Liver (tissue), 9 donors: ENCODE measurements around the gene CARTPT. TPM values are rescaled to one million over a fixed set of nuclear protein-coding genes. Genes with fewer than 3 reads are reported as not detected.

ENCODE experiments used
- DNase-seq: peaks from one replicate; pipeline ENCODE4 v3.0.0-alpha.2; 2017; ENCODE audit warnings: low spot score
- H3K27ac ChIP-seq, 2 donors: one replicate each; pipeline ENCODE4 v1.7.0; 2013; ENCODE audit warnings: inconsistent platforms in 2 of 2, low read length in 2 of 2, control low read depth in 1 of 2, low read depth in 1 of 2, mild to moderate bottlenecking in 1 of 2
- H3K27me3 ChIP-seq, 4 donors: one replicate each; pipeline versions ENCODE4 v1.6.1 to v1.7.0; 2013; ENCODE audit warnings: low read length in 3 of 4, inconsistent platforms in 1 of 4, mild to moderate bottlenecking in 1 of 4, moderate library complexity in 1 of 4; ENCODE audit not compliant: control insufficient read depth in 4 of 4, insufficient read depth in 4 of 4
- H3K36me3 ChIP-seq, 4 donors: one replicate each; pipeline versions ENCODE4 v1.6.1 to v1.7.0; 2013; ENCODE audit warnings: low read length in 3 of 4, mild to moderate bottlenecking in 3 of 4, low read depth in 1 of 4, moderate library complexity in 1 of 4; ENCODE audit not compliant: control insufficient read depth in 4 of 4, insufficient read depth in 3 of 4
- H3K4me1 ChIP-seq, 4 donors: one replicate each; pipeline versions ENCODE4 v1.6.1 to v1.7.0; 2013; ENCODE audit warnings: low read length in 3 of 4, mild to moderate bottlenecking in 3 of 4, moderate library complexity in 1 of 4; ENCODE audit not compliant: control insufficient read depth in 4 of 4, insufficient read depth in 4 of 4
- H3K4me3 ChIP-seq, 3 donors: one replicate each; pipeline versions ENCODE4 v1.6.1 to v1.7.0; 2013; ENCODE audit warnings: low read length in 3 of 3, control low read depth in 1 of 3, low read depth in 1 of 3, mild to moderate bottlenecking in 1 of 3
- H3K9ac ChIP-seq, 2 donors: one replicate each; pipeline ENCODE4 v1.7.0; 2013; ENCODE audit warnings: low read length in 2 of 2, mild to moderate bottlenecking in 2 of 2, moderate library complexity in 2 of 2, control low read depth in 1 of 2, low read depth in 1 of 2
- H3K9me3 ChIP-seq, 4 donors: one replicate each; pipeline versions ENCODE4 v1.6.1 to v1.7.0; 2013; ENCODE audit warnings: low read length in 3 of 4; ENCODE audit not compliant: control insufficient read depth in 4 of 4
- EGR1 ChIP-seq, 2 donors: IDR thresholded peaks; 2 replicates each; pipeline ENCODE4 v1.6.1; 2016 to 2018; ENCODE audit warnings: antibody characterized with exemption in 2 of 2, low read depth in 2 of 2
- FOXA1 ChIP-seq: IDR thresholded peaks from 2 replicates; pipeline ENCODE4 v1.6.1; 2016; ENCODE audit warnings: antibody characterized with exemption
- GABPA ChIP-seq, 2 donors: IDR thresholded peaks in 1 of 2; conservative IDR thresholded peaks in 1 of 2; 2 replicates each; pipeline ENCODE4 v1.6.1; 2016; ENCODE audit warnings: antibody characterized with exemption in 2 of 2, mild to moderate bottlenecking in 1 of 2, moderate library complexity in 1 of 2
- HNF4A ChIP-seq, 2 donors: conservative IDR thresholded peaks; 2 replicates each; pipeline ENCODE4 v1.6.1; 2016; ENCODE audit warnings: antibody characterized with exemption in 2 of 2, mild to moderate bottlenecking in 2 of 2
- HNF4G ChIP-seq: IDR thresholded peaks from 2 replicates; pipeline ENCODE4 v1.6.1; 2016; ENCODE audit warnings: antibody characterized with exemption
- JUND ChIP-seq, 2 donors: IDR thresholded peaks; 2 replicates each; pipeline ENCODE4 v1.6.1; 2016; ENCODE audit warnings: antibody characterized with exemption in 2 of 2
- NR2F2 ChIP-seq: IDR thresholded peaks from 2 replicates; pipeline ENCODE4 v1.6.1; 2016; ENCODE audit warnings: antibody characterized with exemption
- RAD21 ChIP-seq, 2 donors: IDR thresholded peaks; 2 replicates each; pipeline ENCODE4 v1.6.1; 2016; ENCODE audit warnings: antibody characterized with exemption in 2 of 2, mild to moderate bottlenecking in 2 of 2
- RXRA ChIP-seq, 2 donors: IDR thresholded peaks; 2 replicates each; pipeline ENCODE4 v1.6.1; 2017 to 2018; ENCODE audit warnings: antibody characterized with exemption in 2 of 2, mild to moderate bottlenecking in 1 of 2
- SP1 ChIP-seq: IDR thresholded peaks from 2 replicates; pipeline ENCODE4 v1.6.1; 2018; ENCODE audit warnings: antibody characterized with exemption, mild to moderate bottlenecking
- TAF1 ChIP-seq: conservative IDR thresholded peaks from 2 replicates; pipeline ENCODE4 v1.6.1; 2016; ENCODE audit warnings: antibody characterized with exemption, mild to moderate bottlenecking
- YY1 ChIP-seq: IDR thresholded peaks from 2 replicates; pipeline ENCODE4 v1.6.1; 2016; ENCODE audit warnings: antibody characterized with exemption, mild to moderate bottlenecking
- WGBS: extraction: QIAGEN DNeasy Blood & Tissue Kit; methylation state at CpG from one replicate; pipeline ENCODE4 v1.1.7; 2013; 5-methylcytosine and 5-hydroxymethylcytosine counted together
- polyA plus RNA-seq, 2 donors: library from polyadenylated mRNA; stranded (reverse) in 1 of 2; unstranded in 1 of 2; fragments of 200-250 nt in 1 of 2; fragments of >200 nt in 1 of 2; fragmentation: Nextera tagmentation in 1 of 2; extraction: Ambion mirVana in 1 of 2; gene quantifications; one replicate each; pipeline versions ENCODE4 v1.2.1 to v1.2.3, GENCODE V29; 2013 to 2015
- total RNA-seq, 2 donors: library from RNA; depleted of rRNA; stranded (reverse); fragments of >200 nt; gene quantifications; one replicate each; pipeline ENCODE4 v1.2.3, GENCODE V29; 2014
- TF ChIP-seq, protein P1 (sequence below): IDR thresholded peaks from 2 replicates; pipeline ENCODE4 v1.6.1; 2016; ENCODE audit warnings: antibody characterized with exemption
- TF ChIP-seq, protein P2 (sequence below): IDR thresholded peaks from 2 replicates; pipeline ENCODE4 v1.6.1; 2016; ENCODE audit warnings: antibody characterized with exemption
- TF ChIP-seq, protein P3 (sequence below): IDR thresholded peaks from 2 replicates; pipeline ENCODE4 v1.6.1; 2016; ENCODE audit warnings: antibody characterized with exemption, mild to moderate bottlenecking
- donor health status: healthy.
- donor health status: healthy.
- donor health status: healthy.
- donor health status: healthy.
- donor health status: healthy.

Gene CARTPT
- total and polyA plus RNA-seq, 4 donors: not detected

DNA sequence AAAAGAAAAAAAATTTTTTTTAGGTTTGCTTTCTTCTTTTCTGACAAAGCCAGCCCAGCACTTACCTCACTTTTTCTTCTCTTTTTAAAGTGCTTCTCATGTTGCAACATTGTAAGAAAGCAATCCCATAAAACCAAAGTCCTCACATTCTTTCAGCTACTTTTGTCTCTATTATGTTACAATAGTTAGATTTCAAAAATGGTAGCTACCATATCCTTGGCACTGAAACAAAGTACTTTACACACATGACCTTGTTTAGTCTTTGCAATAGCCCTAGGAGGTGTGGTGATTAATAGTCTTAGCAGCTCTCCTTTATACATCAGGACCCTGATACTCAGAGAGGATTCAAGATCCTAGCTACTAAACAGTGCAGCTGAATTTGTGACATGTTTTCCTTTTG, 23.5 kb upstream of the CARTPT start:
- no peak for DNase-seq

DNA sequence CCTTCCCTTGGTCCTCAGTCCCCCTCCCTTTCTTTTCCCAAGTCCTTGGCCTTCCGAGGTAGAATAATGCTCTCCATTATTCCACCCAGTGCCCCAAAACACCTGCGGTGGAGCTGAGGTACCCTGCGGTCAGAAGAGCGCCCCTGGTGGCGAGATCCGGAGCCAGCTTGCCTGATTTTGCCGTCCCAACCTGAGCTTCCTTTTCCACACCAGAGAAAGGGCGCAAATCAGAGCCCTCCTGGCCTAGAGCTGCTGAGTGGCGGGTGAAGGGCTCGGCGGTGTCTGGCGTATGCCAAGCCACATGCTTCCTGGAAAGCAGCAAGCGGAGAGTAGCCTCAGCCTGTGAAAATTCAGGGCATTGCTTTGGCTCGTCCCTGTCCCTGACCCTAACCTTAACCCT, 21.1 kb upstream of the CARTPT start:
- DNase-seq: no peak
- peaks cover 0 to 5% (median 0%) of the 10 kb centered on the region in 4 donors for H3K27me3 ChIP-seq
- no peak overlapping the region for H3K27ac ChIP-seq
- H3K9me3 ChIP-seq: no peaks in the 10 kb centered on the region
- TF ChIP-seq HNF4A (conservative IDR thresholded peaks at IDR 0.05) (no peak), SP1 (no peak), RXRA (IDR thresholded peaks at IDR 0.05) (no peak), EGR1 (IDR thresholded peaks at IDR 0.05; ENCODE audit: low read depth in 2 of 2) (no peak), RAD21 (IDR thresholded peaks at IDR 0.05) (no peak), HNF4G (no peak), GABPA (IDR thresholded peaks at IDR 0.05 in 1 of 2, conservative IDR thresholded peaks at IDR 0.05 in 1 of 2) (no peak)
- TF ChIP-seq, protein P1, sequence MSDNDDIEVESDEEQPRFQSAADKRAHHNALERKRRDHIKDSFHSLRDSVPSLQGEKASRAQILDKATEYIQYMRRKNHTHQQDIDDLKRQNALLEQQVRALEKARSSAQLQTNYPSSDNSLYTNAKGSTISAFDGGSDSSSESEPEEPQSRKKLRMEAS: no peak
- no peak overlapping the region for H3K4me3 ChIP-seq
- 71% methylated on average over 14 of the region's 14 CpGs for WGBS
- H3K4me1 ChIP-seq: peaks cover 0 to 2% (median 0%) of the 10 kb centered on the region in 4 donors
- no peak overlapping the region for H3K9ac ChIP-seq
- H3K36me3 ChIP-seq: no peaks in the 10 kb centered on the region

More for the DNA sequence above, 23.5 kb upstream of the CARTPT start:
- Histone ChIP-seq H3K4me1 (peaks cover 0 to 2% (median 0%) of the 10 kb centered on the region in 4 donors), H3K27me3 (no peaks in the 10 kb centered on the region), H3K27ac (no peak overlapping the region), H3K9ac (no peak overlapping the region), H3K4me3 (no peak overlapping the region), H3K36me3 (no peaks in the 10 kb centered on the region), H3K9me3 (no peaks in the 10 kb centered on the region)
- TF ChIP-seq FOXA1: no peak
- no peak for TF ChIP-seq RXRA (IDR thresholded peaks at IDR 0.05)
- no peak for TF ChIP-seq YY1
- TF ChIP-seq, protein P1: no peak
- no peak for TF ChIP-seq HNF4A (conservative IDR thresholded peaks at IDR 0.05)
- no peak for TF ChIP-seq EGR1 (IDR thresholded peaks at IDR 0.05; ENCODE audit: low read depth in 2 of 2)
- TF ChIP-seq SP1: no peak
- TF ChIP-seq TAF1: no peak
- TF ChIP-seq, protein P2, sequence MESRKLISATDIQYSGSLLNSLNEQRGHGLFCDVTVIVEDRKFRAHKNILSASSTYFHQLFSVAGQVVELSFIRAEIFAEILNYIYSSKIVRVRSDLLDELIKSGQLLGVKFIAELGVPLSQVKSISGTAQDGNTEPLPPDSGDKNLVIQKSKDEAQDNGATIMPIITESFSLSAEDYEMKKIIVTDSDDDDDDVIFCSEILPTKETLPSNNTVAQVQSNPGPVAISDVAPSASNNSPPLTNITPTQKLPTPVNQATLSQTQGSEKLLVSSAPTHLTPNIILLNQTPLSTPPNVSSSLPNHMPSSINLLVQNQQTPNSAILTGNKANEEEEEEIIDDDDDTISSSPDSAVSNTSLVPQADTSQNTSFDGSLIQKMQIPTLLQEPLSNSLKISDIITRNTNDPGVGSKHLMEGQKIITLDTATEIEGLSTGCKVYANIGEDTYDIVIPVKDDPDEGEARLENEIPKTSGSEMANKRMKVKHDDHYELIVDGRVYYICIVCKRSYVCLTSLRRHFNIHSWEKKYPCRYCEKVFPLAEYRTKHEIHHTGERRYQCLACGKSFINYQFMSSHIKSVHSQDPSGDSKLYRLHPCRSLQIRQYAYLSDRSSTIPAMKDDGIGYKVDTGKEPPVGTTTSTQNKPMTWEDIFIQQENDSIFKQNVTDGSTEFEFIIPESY: no peak
- TF ChIP-seq GABPA (IDR thresholded peaks at IDR 0.05 in 1 of 2, conservative IDR thresholded peaks at IDR 0.05 in 1 of 2): no peak
- no peak for TF ChIP-seq JUND (IDR thresholded peaks at IDR 0.05)
- TF ChIP-seq, protein P3, sequence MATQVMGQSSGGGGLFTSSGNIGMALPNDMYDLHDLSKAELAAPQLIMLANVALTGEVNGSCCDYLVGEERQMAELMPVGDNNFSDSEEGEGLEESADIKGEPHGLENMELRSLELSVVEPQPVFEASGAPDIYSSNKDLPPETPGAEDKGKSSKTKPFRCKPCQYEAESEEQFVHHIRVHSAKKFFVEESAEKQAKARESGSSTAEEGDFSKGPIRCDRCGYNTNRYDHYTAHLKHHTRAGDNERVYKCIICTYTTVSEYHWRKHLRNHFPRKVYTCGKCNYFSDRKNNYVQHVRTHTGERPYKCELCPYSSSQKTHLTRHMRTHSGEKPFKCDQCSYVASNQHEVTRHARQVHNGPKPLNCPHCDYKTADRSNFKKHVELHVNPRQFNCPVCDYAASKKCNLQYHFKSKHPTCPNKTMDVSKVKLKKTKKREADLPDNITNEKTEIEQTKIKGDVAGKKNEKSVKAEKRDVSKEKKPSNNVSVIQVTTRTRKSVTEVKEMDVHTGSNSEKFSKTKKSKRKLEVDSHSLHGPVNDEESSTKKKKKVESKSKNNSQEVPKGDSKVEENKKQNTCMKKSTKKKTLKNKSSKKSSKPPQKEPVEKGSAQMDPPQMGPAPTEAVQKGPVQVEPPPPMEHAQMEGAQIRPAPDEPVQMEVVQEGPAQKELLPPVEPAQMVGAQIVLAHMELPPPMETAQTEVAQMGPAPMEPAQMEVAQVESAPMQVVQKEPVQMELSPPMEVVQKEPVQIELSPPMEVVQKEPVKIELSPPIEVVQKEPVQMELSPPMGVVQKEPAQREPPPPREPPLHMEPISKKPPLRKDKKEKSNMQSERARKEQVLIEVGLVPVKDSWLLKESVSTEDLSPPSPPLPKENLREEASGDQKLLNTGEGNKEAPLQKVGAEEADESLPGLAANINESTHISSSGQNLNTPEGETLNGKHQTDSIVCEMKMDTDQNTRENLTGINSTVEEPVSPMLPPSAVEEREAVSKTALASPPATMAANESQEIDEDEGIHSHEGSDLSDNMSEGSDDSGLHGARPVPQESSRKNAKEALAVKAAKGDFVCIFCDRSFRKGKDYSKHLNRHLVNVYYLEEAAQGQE: no peak
- no peak for TF ChIP-seq NR2F2
